ENCODE results near the gene MED25. TPM values are rescaled to one million over a fixed set of nuclear protein-coding genes. Genes with fewer than 3 reads are reported as not detected.
A peak's percentile ranks its signal among the peaks of the same experiment; 100 is the strongest.

MED25 gene
- total and polyA plus RNA-seq, 9 of the 15 experiments (the other 6 are each of a cell fraction or from before 2014, with no cell fraction given) = 4.1 to 93.9 (median 19.3) TPM

- TF ChIP-seq HNRNPH1 (optimal IDR thresholded peaks at IDR 0.05; ENCODE audit: low read depth, low read length) = no peak
- no peak for TF ChIP-seq HDAC3 (IDR thresholded peaks at IDR 0.05; ENCODE audit: borderline replicate concordance, partially characterized antibody)
- no peak for TF ChIP-seq ZNF398 (CRISPR knock-in tag; IDR thresholded peaks at IDR 0.05)
- peak; percentile 83 for TF ChIP-seq CBFA2T2 (conservative IDR thresholded peaks at IDR 0.05)
- TF ChIP-seq HMG20B (CRISPR knock-in tag; IDR thresholded peaks at IDR 0.05) = no peak
- peak; percentile 88 for TF ChIP-seq DPF2 (IDR thresholded peaks at IDR 0.05)
- peak; percentile 62 for TF ChIP-seq SPI1 (IDR thresholded peaks at IDR 0.05; ENCODE audit: borderline replicate concordance, low read depth, low read length)
- peak; percentile 58; the same call in 1 of the 2 replicates for TF ChIP-seq ZBTB7A (IDR thresholded peaks at IDR 0.05; ENCODE audit: borderline replicate concordance, control insufficient read depth, low read depth, low read length)
- no peak for TF ChIP-seq HNRNPL (IDR thresholded peaks at IDR 0.05; ENCODE audit: low read depth, low read length)
- TF ChIP-seq ZNF699 (CRISPR knock-in tag; IDR thresholded peaks at IDR 0.05; ENCODE audit: insufficient replicate concordance) = no peak
- TF ChIP-seq POLR3G (IDR thresholded peaks at IDR 0.05; ENCODE audit: extremely low read depth, insufficient read length, insufficient replicate concordance) = no peak
- TF ChIP-seq ZFX (CRISPR knock-in tag; IDR thresholded peaks at IDR 0.05) = peak; percentile 40; the same call in 1 of the 2 replicates
- TF ChIP-seq CREM (IDR thresholded peaks at IDR 0.05; ENCODE audit: low read depth) = peak; percentile 57; the same call in 1 of the 2 replicates
- 0 out of 4 replicates have a peak, but pooled peaks of 1 of the 2 experiments have one; percentile 40 for TF ChIP-seq UBTF (IDR thresholded peaks at IDR 0.05; ENCODE audit: borderline replicate concordance in 1 of 2, low read depth in 2 of 2, low read length in 2 of 2)
- TF ChIP-seq POU5F1 (IDR thresholded peaks at IDR 0.05; ENCODE audit: borderline replicate concordance, low read depth, low read length, partially characterized antibody) = no peak
- peak; percentile 16; the same call in 1 of the 2 replicates for TF ChIP-seq MYC (IDR thresholded peaks at IDR 0.05; ENCODE audit: low read depth, low read length)
- TF ChIP-seq MYC (CRISPR knock-in tag; IDR thresholded peaks at IDR 0.05; ENCODE audit: borderline replicate concordance, low read depth) = no peak
- TF ChIP-seq MYBL2 (IDR thresholded peaks at IDR 0.05; ENCODE audit: low read depth) = no peak
- no peak for TF ChIP-seq MYBL2 (CRISPR knock-in tag; IDR thresholded peaks at IDR 0.05; ENCODE audit: borderline replicate concordance)
- peak; percentile 83 for TF ChIP-seq L3MBTL2 (IDR thresholded peaks at IDR 0.05)
- TF ChIP-seq MAZ (CRISPR knock-in tag; conservative IDR thresholded peaks at IDR 0.05 in 1 of 2, IDR thresholded peaks at IDR 0.05 in 1 of 2) = peak in 1 of 2 experiments; percentile 53; a peak in 1 of 4 replicates
- TF ChIP-seq ZC3H4 (CRISPR knock-in tag; IDR thresholded peaks at IDR 0.05; ENCODE audit: borderline replicate concordance) = no peak
- TF ChIP-seq ZKSCAN3 (CRISPR knock-in tag; IDR thresholded peaks at IDR 0.05) = no peak
- TF ChIP-seq ZEB2 (IDR thresholded peaks at IDR 0.05) = peak; percentile 93
- TF ChIP-seq NRF1 (conservative IDR thresholded peaks at IDR 0.05 in 1 of 2, IDR thresholded peaks at IDR 0.05 in 1 of 2) = peak; percentile 36 to 46
- peak; percentile 79 for TF ChIP-seq POLR2AphosphoS5 (IDR thresholded peaks at IDR 0.05; ENCODE audit: control insufficient read depth, insufficient read depth, low read depth, low read length)
These were observed 42.2 kb upstream of the MED25 start (continued) for GRCh38 chr19:49775742-49776370.

Data from K562 (cell line).